Hematopoietic multipotent progenitor cell (in vitro differentiated cells): Measurements from ENCODE around the gene POC1A. TPM values are rescaled to one million over a fixed set of nuclear protein-coding genes. Genes with fewer than 3 reads are reported as not detected.

ENCODE experiments used
- DNase-seq, 3 donors: peaks; one replicate each; pipeline ENCODE4 v3.0.0-alpha.2; 2011 to 2015; ENCODE audit warnings: low read depth in 2 of 3, low spot score in 2 of 3
- total RNA-seq: library from RNA; depleted of rRNA; stranded (reverse); fragments of >200 nt; gene quantifications from one replicate; pipeline ENCODE4 v1.2.3, GENCODE V29; 2012

Gene POC1A
- total RNA-seq, 1 donor: 6.7 TPM

GRCh38 chr3:52132041-52132440, 22.2 kb downstream of the POC1A start:
- no peak for DNase-seq

GRCh38 chr3:52130966-52131622, 23.1 kb downstream of the POC1A start:
- DNase-seq: no peak

- DNase-seq: no peak
Measured at GRCh38 chr3:52128118-52128683, 26.0 kb downstream of the POC1A start.

GRCh38 chr3:52126500-52126899, 27.7 kb downstream of the POC1A start:
- no peak for DNase-seq

GRCh38 chr3:52126036-52126435, 28.2 kb downstream of the POC1A start:
- DNase-seq: no peak

GRCh38 chr3:52124766-52125165, 29.5 kb downstream of the POC1A start:
- DNase-seq: no peak

GRCh38 chr3:52124126-52124525, 30.1 kb downstream of the POC1A start:
- no peak for DNase-seq

GRCh38 chr3:52123106-52123725, 31.0 kb downstream of the POC1A start:
- DNase-seq: peak; percentile 61 to 81 (median 66)

- no peak for DNase-seq
Measured at GRCh38 chr3:52122491-52122890, 31.7 kb downstream of the POC1A start.

- no peak for DNase-seq
Measured at GRCh38 chr3:52121813-52122212, 32.4 kb downstream of the POC1A start.

- no peak for DNase-seq
Measured at GRCh38 chr3:52121464-52121805, 32.8 kb downstream of the POC1A start.

GRCh38 chr3:52120556-52121463, 33.4 kb downstream of the POC1A start:
- no peak for DNase-seq

- DNase-seq: no peak
Measured at GRCh38 chr3:52119826-52120225, 34.4 kb downstream of the POC1A start.

- DNase-seq: no peak
Measured at GRCh38 chr3:52119099-52119498, 35.1 kb downstream of the POC1A start.

- DNase-seq: no peak
Measured at GRCh38 chr3:52118156-52118875, 35.9 kb downstream of the POC1A start.

GRCh38 chr3:52117537-52117936, 36.7 kb downstream of the POC1A start:
- no peak for DNase-seq

- no peak for DNase-seq
Measured at GRCh38 chr3:52112056-52112455, 42.2 kb downstream of the POC1A start.

- no peak for DNase-seq
Measured at GRCh38 chr3:52110502-52110901, 43.7 kb downstream of the POC1A start.

GRCh38 chr3:52109611-52110301, 44.5 kb downstream of the POC1A start:
- peak in 1 of 3 donors; percentile 80 for DNase-seq
